ENCODE results near the gene DNER.

- TF ChIP-seq REST (IDR thresholded peaks at IDR 0.05) (no peak), EP300 (IDR thresholded peaks at IDR 0.05) (no peak), EHF (CRISPR knock-in tag; IDR thresholded peaks at IDR 0.05) (no peak), POLR2A (IDR thresholded peaks at IDR 0.05; ENCODE audit: low read length) (no peak), RCOR1 (IDR thresholded peaks at IDR 0.05; ENCODE audit: low read depth, low read length) (no peak)
- TF ChIP-seq, protein P1, sequence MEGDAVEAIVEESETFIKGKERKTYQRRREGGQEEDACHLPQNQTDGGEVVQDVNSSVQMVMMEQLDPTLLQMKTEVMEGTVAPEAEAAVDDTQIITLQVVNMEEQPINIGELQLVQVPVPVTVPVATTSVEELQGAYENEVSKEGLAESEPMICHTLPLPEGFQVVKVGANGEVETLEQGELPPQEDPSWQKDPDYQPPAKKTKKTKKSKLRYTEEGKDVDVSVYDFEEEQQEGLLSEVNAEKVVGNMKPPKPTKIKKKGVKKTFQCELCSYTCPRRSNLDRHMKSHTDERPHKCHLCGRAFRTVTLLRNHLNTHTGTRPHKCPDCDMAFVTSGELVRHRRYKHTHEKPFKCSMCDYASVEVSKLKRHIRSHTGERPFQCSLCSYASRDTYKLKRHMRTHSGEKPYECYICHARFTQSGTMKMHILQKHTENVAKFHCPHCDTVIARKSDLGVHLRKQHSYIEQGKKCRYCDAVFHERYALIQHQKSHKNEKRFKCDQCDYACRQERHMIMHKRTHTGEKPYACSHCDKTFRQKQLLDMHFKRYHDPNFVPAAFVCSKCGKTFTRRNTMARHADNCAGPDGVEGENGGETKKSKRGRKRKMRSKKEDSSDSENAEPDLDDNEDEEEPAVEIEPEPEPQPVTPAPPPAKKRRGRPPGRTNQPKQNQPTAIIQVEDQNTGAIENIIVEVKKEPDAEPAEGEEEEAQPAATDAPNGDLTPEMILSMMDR (IDR thresholded peaks at IDR 0.05), result no peak
- TF ChIP-seq, protein P2, sequence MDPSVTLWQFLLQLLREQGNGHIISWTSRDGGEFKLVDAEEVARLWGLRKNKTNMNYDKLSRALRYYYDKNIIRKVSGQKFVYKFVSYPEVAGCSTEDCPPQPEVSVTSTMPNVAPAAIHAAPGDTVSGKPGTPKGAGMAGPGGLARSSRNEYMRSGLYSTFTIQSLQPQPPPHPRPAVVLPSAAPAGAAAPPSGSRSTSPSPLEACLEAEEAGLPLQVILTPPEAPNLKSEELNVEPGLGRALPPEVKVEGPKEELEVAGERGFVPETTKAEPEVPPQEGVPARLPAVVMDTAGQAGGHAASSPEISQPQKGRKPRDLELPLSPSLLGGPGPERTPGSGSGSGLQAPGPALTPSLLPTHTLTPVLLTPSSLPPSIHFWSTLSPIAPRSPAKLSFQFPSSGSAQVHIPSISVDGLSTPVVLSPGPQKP (IDR thresholded peaks at IDR 0.05; ENCODE audit: low read depth, low read length), result no peak
- TF ChIP-seq, protein P3, sequence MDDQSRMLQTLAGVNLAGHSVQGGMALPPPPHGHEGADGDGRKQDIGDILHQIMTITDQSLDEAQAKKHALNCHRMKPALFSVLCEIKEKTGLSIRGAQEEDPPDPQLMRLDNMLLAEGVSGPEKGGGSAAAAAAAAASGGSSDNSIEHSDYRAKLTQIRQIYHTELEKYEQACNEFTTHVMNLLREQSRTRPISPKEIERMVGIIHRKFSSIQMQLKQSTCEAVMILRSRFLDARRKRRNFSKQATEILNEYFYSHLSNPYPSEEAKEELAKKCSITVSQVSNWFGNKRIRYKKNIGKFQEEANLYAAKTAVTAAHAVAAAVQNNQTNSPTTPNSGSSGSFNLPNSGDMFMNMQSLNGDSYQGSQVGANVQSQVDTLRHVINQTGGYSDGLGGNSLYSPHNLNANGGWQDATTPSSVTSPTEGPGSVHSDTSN (IDR thresholded peaks at IDR 0.05), result no peak
- TF ChIP-seq, protein P4, sequence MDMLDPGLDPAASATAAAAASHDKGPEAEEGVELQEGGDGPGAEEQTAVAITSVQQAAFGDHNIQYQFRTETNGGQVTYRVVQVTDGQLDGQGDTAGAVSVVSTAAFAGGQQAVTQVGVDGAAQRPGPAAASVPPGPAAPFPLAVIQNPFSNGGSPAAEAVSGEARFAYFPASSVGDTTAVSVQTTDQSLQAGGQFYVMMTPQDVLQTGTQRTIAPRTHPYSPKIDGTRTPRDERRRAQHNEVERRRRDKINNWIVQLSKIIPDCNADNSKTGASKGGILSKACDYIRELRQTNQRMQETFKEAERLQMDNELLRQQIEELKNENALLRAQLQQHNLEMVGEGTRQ (IDR thresholded peaks at IDR 0.05), result no peak
Observed at GRCh38 chr2:229660951-229661350, 53.4 kb downstream of the DNER start.
